ENCODE results near the gene PLPP6.

Gene PLPP6

GRCh38 chr9:4662989-4663792 is 1.1 kb downstream of the PLPP6 start:
- DNase-seq: no peak

GRCh38 chr9:4663956-4664355 is 1.9 kb downstream of the PLPP6 start:
- DNase-seq: no peak

DNA sequence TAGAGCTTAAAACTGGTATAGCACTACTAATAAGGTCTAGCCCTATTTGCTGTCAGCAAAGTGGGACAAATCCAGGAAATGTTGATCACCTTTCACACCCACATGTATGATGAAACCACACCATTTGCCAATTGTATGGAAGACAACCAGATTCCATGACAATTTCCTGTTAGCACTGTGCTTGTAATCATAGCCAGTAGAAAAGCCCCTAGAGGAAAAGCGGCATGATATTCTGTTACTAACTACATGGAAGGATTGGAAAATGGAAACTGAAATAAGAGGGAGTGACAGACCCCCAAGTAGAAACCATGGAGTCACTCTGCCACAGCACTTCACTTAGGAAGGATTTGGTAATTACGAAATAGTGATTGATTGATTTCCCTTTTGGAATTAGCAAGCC is 3.3 kb downstream of the PLPP6 start:
- DNase-seq: no peak

- peak; percentile 2 to 28 for DNase-seq
Observed at GRCh38 chr9:4666042-4666699, 4.1 kb downstream of the PLPP6 start, which contains the start of gene SPATA6L. SPATA6L (minus strand) TSS chr9:4666480; CDS start chr9:4666250, 230 bp downstream.

DNA sequence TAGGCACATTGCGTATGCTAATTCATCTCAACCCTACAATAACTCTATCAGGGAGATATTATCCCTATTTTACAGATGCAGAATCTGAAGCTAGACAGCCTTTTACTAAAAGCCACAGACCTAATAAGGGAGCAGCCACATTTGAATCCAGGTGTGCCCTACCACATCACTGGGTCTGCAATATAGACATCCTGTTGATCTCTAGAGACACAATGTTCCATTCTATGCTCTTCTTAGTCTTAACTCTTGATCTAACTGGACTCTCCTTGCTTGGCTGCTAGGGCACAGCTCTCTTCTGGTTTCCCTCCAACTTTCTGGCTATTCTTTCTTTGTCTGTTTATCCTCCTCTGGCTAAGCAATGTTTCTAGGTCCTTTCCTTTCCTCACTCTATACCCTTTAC is 5.6 kb downstream of the PLPP6 start:
- no peak for DNase-seq

DNA sequence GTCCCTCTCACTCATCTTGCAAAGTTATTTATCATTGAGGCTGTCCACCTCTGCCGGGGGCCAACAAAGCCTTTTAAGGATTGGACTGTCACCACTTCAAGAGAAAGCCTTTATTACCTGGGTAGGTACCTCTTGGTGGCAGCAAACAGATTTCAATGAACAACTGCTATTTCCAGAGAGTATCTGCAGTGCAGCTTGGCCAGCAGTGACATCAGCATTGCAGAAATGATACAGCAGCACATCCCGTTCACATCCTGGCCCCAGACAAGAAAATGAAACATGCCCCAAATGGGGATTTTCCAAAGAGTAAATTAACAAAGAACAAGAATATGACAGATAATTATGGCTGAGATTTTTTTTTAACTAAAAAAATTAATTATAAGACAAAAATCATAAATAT is 6.5 kb downstream of the PLPP6 start:
- DNase-seq: no peak

DNA sequence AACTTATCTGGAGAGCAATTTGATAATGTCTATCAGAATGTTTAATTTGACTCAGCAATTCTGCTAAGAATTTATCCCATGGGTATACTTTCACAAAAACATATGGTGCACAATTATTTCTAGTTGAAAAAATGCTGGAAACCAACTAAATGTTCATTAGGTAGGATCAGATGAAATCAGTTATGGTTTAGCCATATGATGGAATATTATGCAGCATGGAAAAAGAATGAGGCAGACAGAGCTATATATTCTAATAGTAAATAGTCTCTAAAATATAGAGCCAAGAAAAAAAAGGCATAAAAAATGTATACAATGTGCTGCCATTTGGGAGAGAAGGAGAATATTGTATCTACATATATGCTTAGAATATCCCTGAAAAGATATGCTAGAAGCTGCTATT is 7.8 kb downstream of the PLPP6 start:
- DNase-seq: no peak

- DNase-seq: no peak
Observed at GRCh38 chr9:4670591-4670990, 8.5 kb downstream of the PLPP6 start.

GRCh38 chr9:4671737-4672136 is 9.6 kb downstream of the PLPP6 start:
- no peak for DNase-seq

DNA sequence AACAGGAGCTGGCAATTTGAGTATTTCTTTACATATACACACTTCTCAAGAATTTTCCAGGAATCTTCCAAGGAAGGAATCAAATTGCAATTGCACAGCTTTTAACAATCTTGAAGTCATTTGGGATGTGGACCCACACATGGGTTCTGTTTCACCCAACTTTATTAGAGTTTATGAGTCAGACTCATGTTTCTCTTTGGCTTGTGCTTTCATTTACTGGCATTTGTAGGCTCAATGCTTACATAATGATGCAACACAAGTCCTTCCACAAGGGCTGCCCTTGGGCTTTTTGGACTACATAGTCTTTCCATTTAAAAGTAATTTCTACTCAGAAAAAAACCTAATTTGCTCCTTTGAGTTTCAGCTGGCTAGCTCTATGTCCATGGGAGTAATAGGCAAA is 12.7 kb downstream of the PLPP6 start:
- DNase-seq: no peak

DNA sequence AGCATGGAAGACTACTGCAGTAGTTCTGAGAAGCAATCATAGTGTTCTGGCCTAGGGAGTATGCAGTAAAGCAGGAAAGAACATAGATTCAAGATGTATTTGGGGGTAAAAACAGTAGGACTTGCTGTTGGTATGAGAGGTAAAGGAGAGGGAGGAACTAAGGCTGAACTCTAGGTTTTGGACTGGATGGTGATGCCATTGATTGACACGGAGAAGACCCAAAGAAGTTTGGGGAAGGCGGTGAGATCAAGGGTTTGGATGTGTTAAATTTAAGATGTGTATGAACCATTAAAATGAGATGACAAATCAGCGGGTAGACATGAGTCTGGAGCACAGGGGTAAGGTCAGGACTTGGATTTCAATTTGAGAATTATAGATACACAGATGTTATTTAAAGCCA is 15.3 kb downstream of the PLPP6 start:
- no peak for DNase-seq

DNA sequence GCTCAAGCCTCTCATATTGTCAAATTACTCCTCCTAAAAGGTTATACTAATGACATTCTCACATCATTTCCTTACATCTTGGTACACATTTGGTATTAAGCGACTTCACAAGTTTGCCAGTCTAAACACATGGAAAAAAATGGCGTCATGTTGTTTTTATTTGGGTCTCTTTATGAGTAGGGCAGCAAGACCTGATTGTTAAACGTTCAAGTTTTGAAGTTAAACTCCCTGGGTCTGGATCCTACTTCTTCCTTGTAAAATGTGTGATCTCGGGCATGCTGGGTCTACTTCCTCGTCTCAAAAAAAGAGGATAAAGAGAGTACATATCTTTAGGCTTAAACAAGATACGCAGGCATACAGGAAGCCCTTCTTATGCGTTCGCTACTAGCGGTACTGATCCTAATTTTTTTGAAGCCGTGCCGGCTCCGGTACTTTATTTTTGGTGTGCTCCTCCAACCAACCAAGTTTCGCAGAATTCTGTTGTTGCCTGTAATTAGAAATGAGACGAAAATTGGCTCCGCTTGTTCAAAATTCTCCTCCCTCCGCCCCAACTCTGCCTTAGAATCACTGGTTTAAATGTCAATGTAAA is 16.7 kb downstream of the PLPP6 start:
- peak in 1 of 2 experiments; percentile 70 for DNase-seq

GRCh38 chr9:4679268-4680172 is 17.4 kb downstream of the PLPP6 start, which contains the start of gene CDC37L1:
CDC37L1 (plus strand) TSS chr9:4679569; CDS start chr9:4679768, 199 bp downstream.
- DNase-seq: peak; percentile 81 to 82

GRCh38 chr9:4680173-4680525 is 18.1 kb downstream of the PLPP6 start:
- no peak for DNase-seq

- DNase-seq: no peak
Observed at GRCh38 chr9:4680750-4681149, 18.7 kb downstream of the PLPP6 start.

GRCh38 chr9:4684820-4685219 is 22.7 kb downstream of the PLPP6 start:
- DNase-seq: no peak

GRCh38 chr9:4686112-4686511 is 24.0 kb downstream of the PLPP6 start:
- DNase-seq: no peak

GRCh38 chr9:4686584-4686983 is 24.5 kb downstream of the PLPP6 start:
- no peak for DNase-seq

DNA sequence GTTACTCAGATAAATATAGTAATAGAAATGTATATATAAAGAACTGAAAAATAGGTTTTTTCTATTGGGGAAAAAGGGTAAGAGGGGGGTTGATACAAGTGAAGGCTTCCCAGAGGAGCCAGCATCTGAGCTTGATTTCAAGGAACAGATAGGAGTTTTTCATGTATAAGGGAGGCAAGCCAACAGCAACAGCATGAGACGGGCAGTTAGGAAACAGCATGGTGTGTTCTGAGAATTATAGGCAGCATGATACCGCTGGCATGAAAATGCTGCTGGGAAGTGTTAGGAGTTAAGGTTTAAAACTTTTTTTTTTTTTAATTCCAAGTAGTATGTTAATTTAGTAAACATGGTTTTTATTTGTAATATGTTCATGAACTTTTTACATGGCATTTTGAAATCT is 26.9 kb downstream of the PLPP6 start:
- DNase-seq: no peak

- DNase-seq: no peak
Observed at GRCh38 chr9:4689687-4690104, 27.6 kb downstream of the PLPP6 start.

DNA sequence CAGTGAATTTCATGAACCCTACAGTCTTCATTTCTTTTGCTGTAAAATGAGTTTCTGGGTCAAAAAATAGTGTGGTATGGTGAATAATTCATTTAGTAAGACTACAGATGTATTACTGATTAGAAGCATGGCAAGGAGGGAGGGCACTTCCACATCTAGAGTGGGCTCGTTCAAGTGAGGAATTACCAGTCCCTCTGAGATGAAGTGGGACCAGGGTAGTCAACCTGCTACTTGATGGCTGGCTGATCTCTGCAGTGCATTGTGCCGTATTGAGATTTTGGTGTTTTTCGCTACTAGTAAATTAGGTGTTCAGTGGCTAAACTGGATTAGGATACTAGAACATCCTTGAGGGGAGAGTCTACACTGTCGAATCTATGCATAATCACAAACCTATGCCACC is 28.1 kb downstream of the PLPP6 start:
- DNase-seq: no peak

GRCh38 chr9:4691795-4692194 is 29.7 kb downstream of the PLPP6 start:
- no peak for DNase-seq

DNA sequence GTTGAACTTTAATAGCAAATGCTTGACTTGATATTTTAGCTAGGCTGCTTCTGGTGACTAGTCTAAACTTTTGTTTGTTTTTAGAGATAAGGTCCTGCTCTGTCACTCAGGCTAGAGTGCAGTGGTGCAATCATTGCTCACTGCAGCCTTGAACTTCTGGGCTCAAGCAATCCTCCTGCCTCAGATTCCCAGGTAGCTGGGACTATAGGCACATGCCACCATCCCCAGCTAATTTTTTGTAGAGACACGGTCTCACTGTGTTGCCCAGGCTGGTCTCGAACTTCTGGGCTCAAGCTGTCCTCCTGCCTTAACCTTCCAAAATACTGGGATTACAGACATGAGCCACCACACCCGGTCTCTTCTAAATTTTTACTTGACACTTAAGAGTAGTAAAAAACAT is 38.0 kb downstream of the PLPP6 start:
- no peak for DNase-seq

Measured in NCI-H187 (cell line).